ENCODE measurements around the gene IQSEC1. TPM values are rescaled to one million over a fixed set of nuclear protein-coding genes. Genes with fewer than 3 reads are reported as not detected.
A peak's percentile ranks its signal among the peaks of the same experiment; 100 is the strongest.

Gene IQSEC1
- total RNA-seq, 1 donor from 2014 or later, result 27.1 TPM

- Histone ChIP-seq H3K27me3 (ENCODE audit: control insufficient read depth in 3 of 3, insufficient read depth in 3 of 3, low read length in 3 of 3) (no peaks in the 10 kb centered on the region), H3K4me1 (ENCODE audit: control insufficient read depth in 3 of 3, insufficient read depth in 3 of 3, low read length in 3 of 3) (peaks cover 9 to 20% (median 19%) of the 10 kb centered on the region in 3 donors), H3K27ac (ENCODE audit: low read depth, low read length) (no peak overlapping the region), H3K9me3 (ENCODE audit: control insufficient read depth in 3 of 3, low read length in 3 of 3) (no peaks in the 10 kb centered on the region), H3K36me3 (ENCODE audit: control insufficient read depth in 3 of 3, insufficient read depth in 3 of 3, low read length in 3 of 3) (peaks cover 51 to 76% (median 60%) of the 10 kb centered on the region in 3 donors), H3K9ac (ENCODE audit: low read depth in 1 of 3, low read length in 3 of 3) (no peak overlapping the region), H3K4me3 (ENCODE audit: low read length in 3 of 3) (no peak overlapping the region)
Observed at GRCh38 chr3:12914088-12914487, 159.1 kb downstream of the IQSEC1 start.

- Histone ChIP-seq H3K4me3 (ENCODE audit: low read length in 3 of 3) (no peak overlapping the region), H3K4me1 (ENCODE audit: control insufficient read depth in 3 of 3, insufficient read depth in 3 of 3, low read length in 3 of 3) (peaks cover 9 to 24% (median 18%) of the 10 kb centered on the region in 3 donors), H3K9ac (ENCODE audit: low read depth in 1 of 3, low read length in 3 of 3) (peak overlapping the region in 1 of 3 donors; percentile 3), H3K27me3 (ENCODE audit: control insufficient read depth in 3 of 3, insufficient read depth in 3 of 3, low read length in 3 of 3) (no peaks in the 10 kb centered on the region), H3K9me3 (ENCODE audit: control insufficient read depth in 3 of 3, low read length in 3 of 3) (no peaks in the 10 kb centered on the region), H3K36me3 (ENCODE audit: control insufficient read depth in 3 of 3, insufficient read depth in 3 of 3, low read length in 3 of 3) (peaks cover 59 to 81% (median 67%) of the 10 kb centered on the region in 3 donors), H3K27ac (ENCODE audit: low read depth, low read length) (peak overlapping the region; percentile 45)
Observed at GRCh38 chr3:12911881-12912415, 161.3 kb downstream of the IQSEC1 start.

GRCh38 chr3:12910356-12911099, 162.7 kb downstream of the IQSEC1 start:
- Histone ChIP-seq H3K9me3 (ENCODE audit: control insufficient read depth in 3 of 3, low read length in 3 of 3) (no peaks in the 10 kb centered on the region), H3K4me3 (ENCODE audit: low read length in 3 of 3) (no peak overlapping the region), H3K27ac (ENCODE audit: low read depth, low read length) (no peak overlapping the region), H3K4me1 (ENCODE audit: control insufficient read depth in 3 of 3, insufficient read depth in 3 of 3, low read length in 3 of 3) (peaks cover 18 to 38% (median 31%) of the 10 kb centered on the region in 3 donors), H3K9ac (ENCODE audit: low read depth in 1 of 3, low read length in 3 of 3) (no peak overlapping the region), H3K36me3 (ENCODE audit: control insufficient read depth in 3 of 3, insufficient read depth in 3 of 3, low read length in 3 of 3) (peaks cover 64 to 82% (median 70%) of the 10 kb centered on the region in 3 donors), H3K27me3 (ENCODE audit: control insufficient read depth in 3 of 3, insufficient read depth in 3 of 3, low read length in 3 of 3) (no peaks in the 10 kb centered on the region)

GRCh38 chr3:12909710-12910109, 163.5 kb downstream of the IQSEC1 start:
- Histone ChIP-seq H3K9ac (ENCODE audit: low read depth in 1 of 3, low read length in 3 of 3) (no peak overlapping the region), H3K4me1 (ENCODE audit: control insufficient read depth in 3 of 3, insufficient read depth in 3 of 3, low read length in 3 of 3) (peaks cover 26 to 47% (median 39%) of the 10 kb centered on the region in 3 donors), H3K4me3 (ENCODE audit: low read length in 3 of 3) (no peak overlapping the region), H3K36me3 (ENCODE audit: control insufficient read depth in 3 of 3, insufficient read depth in 3 of 3, low read length in 3 of 3) (peaks cover 61 to 73% (median 71%) of the 10 kb centered on the region in 3 donors), H3K9me3 (ENCODE audit: control insufficient read depth in 3 of 3, low read length in 3 of 3) (no peaks in the 10 kb centered on the region), H3K27me3 (ENCODE audit: control insufficient read depth in 3 of 3, insufficient read depth in 3 of 3, low read length in 3 of 3) (no peaks in the 10 kb centered on the region), H3K27ac (ENCODE audit: low read depth, low read length) (no peak overlapping the region)

GRCh38 chr3:12908859-12909258, 164.4 kb downstream of the IQSEC1 start:
- peaks cover 35 to 55% (median 48%) of the 10 kb centered on the region in 3 donors for H3K4me1 ChIP-seq (ENCODE audit: control insufficient read depth in 3 of 3, insufficient read depth in 3 of 3, low read length in 3 of 3)
- peaks cover 62 to 70% (median 69%) of the 10 kb centered on the region in 3 donors for H3K36me3 ChIP-seq (ENCODE audit: control insufficient read depth in 3 of 3, insufficient read depth in 3 of 3, low read length in 3 of 3)
- no peaks in the 10 kb centered on the region for H3K27me3 ChIP-seq (ENCODE audit: control insufficient read depth in 3 of 3, insufficient read depth in 3 of 3, low read length in 3 of 3)
- no peak overlapping the region for H3K4me3 ChIP-seq (ENCODE audit: low read length in 3 of 3)
- H3K9ac ChIP-seq (ENCODE audit: low read depth in 1 of 3, low read length in 3 of 3), result no peak overlapping the region
- H3K9me3 ChIP-seq (ENCODE audit: control insufficient read depth in 3 of 3, low read length in 3 of 3), result no peaks in the 10 kb centered on the region
- H3K27ac ChIP-seq (ENCODE audit: low read depth, low read length), result no peak overlapping the region

GRCh38 chr3:12908136-12908730, 165.0 kb downstream of the IQSEC1 start:
- H3K9me3 ChIP-seq (ENCODE audit: control insufficient read depth in 3 of 3, low read length in 3 of 3), result no peaks in the 10 kb centered on the region
- H3K27me3 ChIP-seq (ENCODE audit: control insufficient read depth in 3 of 3, insufficient read depth in 3 of 3, low read length in 3 of 3), result no peaks in the 10 kb centered on the region
- H3K4me1 ChIP-seq (ENCODE audit: control insufficient read depth in 3 of 3, insufficient read depth in 3 of 3, low read length in 3 of 3), result peaks cover 39 to 60% (median 51%) of the 10 kb centered on the region in 3 donors
- peaks cover 61 to 69% (median 68%) of the 10 kb centered on the region in 3 donors for H3K36me3 ChIP-seq (ENCODE audit: control insufficient read depth in 3 of 3, insufficient read depth in 3 of 3, low read length in 3 of 3)
- H3K27ac ChIP-seq (ENCODE audit: low read depth, low read length), result no peak overlapping the region
- no peak overlapping the region for H3K9ac ChIP-seq (ENCODE audit: low read depth in 1 of 3, low read length in 3 of 3)
- no peak overlapping the region for H3K4me3 ChIP-seq (ENCODE audit: low read length in 3 of 3)

GRCh38 chr3:12907729-12908128, 165.5 kb downstream of the IQSEC1 start:
- H3K27ac ChIP-seq (ENCODE audit: low read depth, low read length), result no peak overlapping the region
- no peaks in the 10 kb centered on the region for H3K27me3 ChIP-seq (ENCODE audit: control insufficient read depth in 3 of 3, insufficient read depth in 3 of 3, low read length in 3 of 3)
- H3K36me3 ChIP-seq (ENCODE audit: control insufficient read depth in 3 of 3, insufficient read depth in 3 of 3, low read length in 3 of 3), result peaks cover 60 to 64% (median 64%) of the 10 kb centered on the region in 3 donors
- H3K4me3 ChIP-seq (ENCODE audit: low read length in 3 of 3), result no peak overlapping the region
- H3K4me1 ChIP-seq (ENCODE audit: control insufficient read depth in 3 of 3, insufficient read depth in 3 of 3, low read length in 3 of 3), result peaks cover 39 to 55% (median 47%) of the 10 kb centered on the region in 3 donors
- H3K9me3 ChIP-seq (ENCODE audit: control insufficient read depth in 3 of 3, low read length in 3 of 3), result no peaks in the 10 kb centered on the region
- H3K9ac ChIP-seq (ENCODE audit: low read depth in 1 of 3, low read length in 3 of 3), result no peak overlapping the region

GRCh38 chr3:12907296-12907695, 165.9 kb downstream of the IQSEC1 start:
- Histone ChIP-seq H3K4me3 (ENCODE audit: low read length in 3 of 3) (no peak overlapping the region), H3K27ac (ENCODE audit: low read depth, low read length) (no peak overlapping the region), H3K9ac (ENCODE audit: low read depth in 1 of 3, low read length in 3 of 3) (peak overlapping the region in 1 of 3 donors; percentile 33), H3K4me1 (ENCODE audit: control insufficient read depth in 3 of 3, insufficient read depth in 3 of 3, low read length in 3 of 3) (peaks cover 39 to 51% (median 45%) of the 10 kb centered on the region in 3 donors), H3K27me3 (ENCODE audit: control insufficient read depth in 3 of 3, insufficient read depth in 3 of 3, low read length in 3 of 3) (no peaks in the 10 kb centered on the region), H3K9me3 (ENCODE audit: control insufficient read depth in 3 of 3, low read length in 3 of 3) (no peaks in the 10 kb centered on the region), H3K36me3 (ENCODE audit: control insufficient read depth in 3 of 3, insufficient read depth in 3 of 3, low read length in 3 of 3) (peaks cover 60 to 64% (median 63%) of the 10 kb centered on the region in 3 donors)

GRCh38 chr3:12906916-12907290, 166.3 kb downstream of the IQSEC1 start:
- H3K4me1 ChIP-seq (ENCODE audit: control insufficient read depth in 3 of 3, insufficient read depth in 3 of 3, low read length in 3 of 3), result peaks cover 35 to 47% (median 41%) of the 10 kb centered on the region in 3 donors
- H3K27me3 ChIP-seq (ENCODE audit: control insufficient read depth in 3 of 3, insufficient read depth in 3 of 3, low read length in 3 of 3), result no peaks in the 10 kb centered on the region
- peaks cover 59 to 64% (median 60%) of the 10 kb centered on the region in 3 donors for H3K36me3 ChIP-seq (ENCODE audit: control insufficient read depth in 3 of 3, insufficient read depth in 3 of 3, low read length in 3 of 3)
- H3K27ac ChIP-seq (ENCODE audit: low read depth, low read length), result no peak overlapping the region
- no peaks in the 10 kb centered on the region for H3K9me3 ChIP-seq (ENCODE audit: control insufficient read depth in 3 of 3, low read length in 3 of 3)
- H3K9ac ChIP-seq (ENCODE audit: low read depth in 1 of 3, low read length in 3 of 3), result peak overlapping the region in 1 of 3 donors; percentile 45
- no peak overlapping the region for H3K4me3 ChIP-seq (ENCODE audit: low read length in 3 of 3)
